DND-41 (cell line): Measurements from ENCODE around the gene DENND1A.

Experiments used
- ATAC-seq: fragments of 200-7000 bp; cut with Tn5 transposase; 3 replicates; pipeline ENCODE4 v1.9.1; 2021; ENCODE audit warnings: low read depth; ENCODE audit not compliant: insufficient read depth
- DNase-seq: peaks from one replicate; pipeline ENCODE4 v3.0.0-alpha.2; 2020
- H2AFZ ChIP-seq: 2 replicates; pipeline ENCODE4 v1.6.0; 2012; ENCODE audit warnings: low read depth, low read length
- H3K27ac ChIP-seq: 2 replicates; pipeline ENCODE4 v1.5.1; 2012; ENCODE audit warnings: low read length, inconsistent platforms
- H3K27me3 ChIP-seq: fragments of 200-600 bp; sonication (generic); 2 replicates; pipeline ENCODE4 v1.6.0; 2012; ENCODE audit warnings: low read length, mild to moderate bottlenecking, inconsistent platforms; ENCODE audit not compliant: insufficient read depth, poor library complexity
- H3K36me3 ChIP-seq: 2 replicates; pipeline ENCODE4 v1.5.1; 2012; ENCODE audit warnings: low read length, inconsistent platforms; ENCODE audit not compliant: insufficient read depth
- H3K4me1 ChIP-seq: 2 replicates; pipeline ENCODE4 v1.5.1; 2012; ENCODE audit warnings: mild to moderate bottlenecking, low read length; ENCODE audit not compliant: insufficient read depth
- H3K4me2 ChIP-seq: 2 replicates; pipeline ENCODE4 v1.6.0; 2012; ENCODE audit warnings: mild to moderate bottlenecking, moderate library complexity, low read length, inconsistent platforms; ENCODE audit not compliant: insufficient read depth
- H3K4me3 ChIP-seq, 2 experiments: fragments of 200-600 bp in 1 of 2; shearing (Covaris generic) in 1 of 2; 2 replicates each; pipeline ENCODE4 v1.5.1; 2012 to 2016; ENCODE audit warnings: inconsistent platforms in 2 of 2, low read length in 2 of 2, mild to moderate bottlenecking in 2 of 2, low read depth in 1 of 2, moderate library complexity in 1 of 2
- H3K79me2 ChIP-seq: 2 replicates; pipeline ENCODE4 v1.6.0; 2012; ENCODE audit warnings: low read length, inconsistent platforms; ENCODE audit not compliant: insufficient read depth
- H3K9ac ChIP-seq: 2 replicates; pipeline ENCODE4 v1.6.0; 2012; ENCODE audit warnings: low read depth, mild to moderate bottlenecking, inconsistent platforms, low read length, moderate library complexity
- H3K9me3 ChIP-seq: 2 replicates; pipeline ENCODE4 v1.5.1; 2012; ENCODE audit warnings: low read length, moderate library complexity, mild to moderate bottlenecking, inconsistent platforms; ENCODE audit not compliant: insufficient read depth, severe bottlenecking
- H4K20me1 ChIP-seq: 2 replicates; pipeline ENCODE4 v1.6.0; 2012; ENCODE audit warnings: low read length; ENCODE audit not compliant: insufficient read depth
- CTCF ChIP-seq: IDR thresholded peaks from 2 replicates; pipeline ENCODE4 v1.5.1; 2012; ENCODE audit warnings: borderline replicate concordance, low read length, moderate library complexity, mild to moderate bottlenecking; ENCODE audit not compliant: poor library complexity, severe bottlenecking; ENCODE audit errors: extremely low read depth
- EZH2 ChIP-seq: IDR thresholded peaks from 3 replicates; pipeline ENCODE4 v1.6.1; 2012; ENCODE audit warnings: borderline replicate concordance, low read depth, mild to moderate bottlenecking, moderate library complexity, low read length, inconsistent platforms; ENCODE audit not compliant: severe bottlenecking

DENND1A gene

DNA sequence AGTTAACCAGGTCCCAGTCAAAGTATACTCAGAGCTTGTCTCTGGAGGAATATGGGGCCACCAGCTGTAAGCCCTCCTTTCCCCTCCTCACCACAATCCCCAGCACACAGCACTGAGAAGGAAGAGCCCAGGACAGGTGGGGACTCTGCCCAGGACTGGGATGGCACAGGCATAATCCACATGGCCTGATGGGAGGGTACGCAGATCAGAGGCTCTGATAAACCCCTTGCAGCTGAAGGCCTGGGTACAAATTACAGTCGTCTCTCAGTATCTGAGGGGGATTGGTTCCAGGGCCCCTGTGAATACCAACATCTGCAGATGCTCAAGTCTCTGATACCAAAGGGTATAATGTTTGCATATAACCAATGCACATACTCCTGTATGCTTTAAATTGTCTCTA, 328.1 kb downstream of the DENND1A start:
- no peaks in the 10 kb centered on the region for H3K4me1 ChIP-seq
- ATAC-seq (no peak), DNase-seq (no peak)
- H3K4me3 ChIP-seq: no peak overlapping the region
- no peaks in the 10 kb centered on the region for H4K20me1 ChIP-seq
- no peaks in the 10 kb centered on the region for H3K79me2 ChIP-seq
- H3K27ac ChIP-seq: no peak overlapping the region
- TF ChIP-seq CTCF (no peak), EZH2 (no peak)
- no peaks in the 10 kb centered on the region for H3K36me3 ChIP-seq
- no peak overlapping the region for H2AFZ ChIP-seq
- H3K9ac ChIP-seq: no peak overlapping the region
- H3K9me3 ChIP-seq: no peaks in the 10 kb centered on the region
- H3K27me3 ChIP-seq: no peaks in the 10 kb centered on the region
- no peak overlapping the region for H3K4me2 ChIP-seq

- no peaks in the 10 kb centered on the region for H3K79me2 ChIP-seq
- no peak for DNase-seq
- no peaks in the 10 kb centered on the region for H3K4me1 ChIP-seq
- H3K36me3 ChIP-seq: no peaks in the 10 kb centered on the region
- no peak overlapping the region for H3K4me2 ChIP-seq
- no peak overlapping the region for H3K9ac ChIP-seq
- H3K9me3 ChIP-seq: no peaks in the 10 kb centered on the region
- no peak overlapping the region for H3K27ac ChIP-seq
- no peaks in the 10 kb centered on the region for H4K20me1 ChIP-seq
- H3K27me3 ChIP-seq: no peaks in the 10 kb centered on the region
- TF ChIP-seq CTCF: no peak
- TF ChIP-seq EZH2: no peak
- no peak overlapping the region for H3K4me3 ChIP-seq
- ATAC-seq: no peak
- no peak overlapping the region for H2AFZ ChIP-seq
Measured at GRCh38 chr9:123599781-123600180, 330.1 kb downstream of the DENND1A start.

DNA sequence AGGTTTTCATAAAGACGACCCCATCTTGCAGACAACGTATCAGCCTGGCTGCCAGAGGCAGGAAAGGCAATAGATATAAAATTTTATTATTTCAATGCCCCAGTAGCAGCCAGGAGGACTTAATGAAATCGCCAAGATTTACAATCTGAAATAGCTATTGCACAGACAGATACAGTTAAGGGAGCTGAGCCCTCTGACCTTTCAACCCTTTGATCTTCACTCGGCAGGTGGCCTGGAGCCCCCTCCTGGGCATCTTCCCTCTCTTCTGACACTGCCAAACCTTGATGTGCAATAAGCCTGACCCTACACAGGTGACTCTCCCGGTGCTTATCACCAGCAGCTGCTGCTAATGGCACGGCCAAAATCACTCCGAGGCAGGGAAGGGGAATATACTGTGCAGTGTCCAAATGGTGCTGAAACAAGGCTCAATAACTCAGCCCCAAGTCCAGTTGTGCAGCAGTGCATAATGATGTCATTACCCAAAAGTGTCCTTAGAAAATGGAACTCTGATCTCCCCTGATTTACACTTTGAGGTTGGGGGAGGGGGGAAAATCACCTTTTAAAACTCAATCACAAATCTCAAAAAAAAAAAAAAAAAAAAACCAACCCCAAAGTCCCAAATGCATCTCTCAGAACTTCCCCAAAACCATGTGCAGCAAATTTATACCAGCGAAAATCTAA, 331.9 kb downstream of the DENND1A start:
- Histone ChIP-seq H2AFZ (no peak overlapping the region), H3K27ac (no peak overlapping the region), H4K20me1 (no peaks in the 10 kb centered on the region), H3K27me3 (no peaks in the 10 kb centered on the region), H3K4me2 (no peak overlapping the region), H3K4me3 (no peak overlapping the region), H3K79me2 (no peaks in the 10 kb centered on the region), H3K9me3 (no peaks in the 10 kb centered on the region), H3K36me3 (no peaks in the 10 kb centered on the region), H3K9ac (no peak overlapping the region), H3K4me1 (no peaks in the 10 kb centered on the region)
- ATAC-seq: no peak
- TF ChIP-seq CTCF (no peak), EZH2 (no peak)
- DNase-seq: no peak
